H9 (cell line): ENCODE results near the gene TOMT. TPM values are rescaled to one million over a fixed set of nuclear protein-coding genes. Genes with fewer than 3 reads are reported as not detected.

ENCODE experiments used
- DNase-seq: peaks from one replicate; pipeline ENCODE4 v3.0.0-alpha.2; 2017
- H2AFZ ChIP-seq: one replicate; pipeline ENCODE4 v1.6.1; 2013; ENCODE audit warnings: mild to moderate bottlenecking, low read length, control low read depth, moderate library complexity
- H2AK5ac ChIP-seq: 2 replicates; pipeline ENCODE4 v1.6.1; 2013; ENCODE audit warnings: low read length, control low read depth, mixed read lengths; ENCODE audit not compliant: insufficient read length
- H2BK120ac ChIP-seq: one replicate; pipeline ENCODE4 v1.6.1; 2013; ENCODE audit warnings: low read depth, mild to moderate bottlenecking, low read length, control low read depth, inconsistent platforms; ENCODE audit not compliant: poor library complexity, severe bottlenecking
- H2BK12ac ChIP-seq: 2 replicates; pipeline ENCODE4 v1.6.1; 2013; ENCODE audit warnings: low read length, control low read depth, mixed read lengths, low read depth; ENCODE audit not compliant: insufficient read length
- H2BK15ac ChIP-seq: 2 replicates; pipeline ENCODE4 v1.6.1; 2013; ENCODE audit warnings: low read depth, low read length, control low read depth
- H2BK20ac ChIP-seq: one replicate; pipeline ENCODE4 v1.6.1; 2013; ENCODE audit warnings: low read depth, mild to moderate bottlenecking, low read length, control low read depth, inconsistent platforms; ENCODE audit not compliant: poor library complexity, severe bottlenecking
- H2BK5ac ChIP-seq: 2 replicates; pipeline ENCODE4 v1.6.1; 2013; ENCODE audit warnings: low read length, control low read depth, mixed read lengths; ENCODE audit not compliant: insufficient read length
- H3K14ac ChIP-seq: 2 replicates; pipeline ENCODE4 v1.6.1; 2013; ENCODE audit warnings: low read length, control low read depth; ENCODE audit not compliant: insufficient read depth
- H3K18ac ChIP-seq: 2 replicates; pipeline ENCODE4 v1.6.1; 2013; ENCODE audit warnings: low read depth, mild to moderate bottlenecking, mixed read lengths, low read length, control low read depth; ENCODE audit not compliant: insufficient read length
- H3K23ac ChIP-seq: 2 replicates; pipeline ENCODE4 v1.6.1; 2013; ENCODE audit warnings: low read length, control low read depth, mixed read lengths, low read depth; ENCODE audit not compliant: insufficient read length
- H3K23me2 ChIP-seq: 2 replicates; pipeline ENCODE4 v1.6.1; 2013; ENCODE audit warnings: low read depth, mild to moderate bottlenecking, mixed read lengths, low read length, control low read depth; ENCODE audit not compliant: insufficient read length, poor library complexity, severe bottlenecking
- H3K27ac ChIP-seq: 2 replicates; pipeline ENCODE4 v1.5.1; 2013; ENCODE audit warnings: low read length, control low read depth, mixed read lengths, low read depth; ENCODE audit not compliant: insufficient read length
- H3K27me3 ChIP-seq: 2 replicates; pipeline ENCODE4 v1.6.1; 2013; ENCODE audit warnings: low read length, control low read depth, inconsistent platforms; ENCODE audit not compliant: insufficient read depth
- H3K4ac ChIP-seq: 2 replicates; pipeline ENCODE4 v1.6.1; 2013; ENCODE audit warnings: low read depth, mild to moderate bottlenecking, control low read depth, inconsistent platforms, low read length, moderate library complexity
- H3K4me1 ChIP-seq: 2 replicates; pipeline ENCODE4 v1.6.1; 2013; ENCODE audit warnings: low read length, control low read depth, inconsistent platforms; ENCODE audit not compliant: insufficient read depth
- H3K4me2 ChIP-seq: 2 replicates; pipeline ENCODE4 v1.6.1; 2013; ENCODE audit warnings: low read length, control low read depth, mixed read lengths; ENCODE audit not compliant: insufficient read length, insufficient read depth
- H3K56ac ChIP-seq: 2 replicates; pipeline ENCODE4 v1.6.1; 2013; ENCODE audit warnings: low read depth, mild to moderate bottlenecking, mixed read lengths, low read length, control low read depth; ENCODE audit not compliant: insufficient read length
- H3K79me1 ChIP-seq: 2 replicates; pipeline ENCODE4 v1.6.1; 2013; ENCODE audit warnings: low read depth, mild to moderate bottlenecking, moderate library complexity, low read length, control low read depth, inconsistent platforms; ENCODE audit not compliant: insufficient read depth, poor library complexity, severe bottlenecking
- H3K79me2 ChIP-seq: 2 replicates; pipeline ENCODE4 v1.6.1; 2013; ENCODE audit warnings: low read length, control low read depth, inconsistent platforms; ENCODE audit not compliant: insufficient read depth
- H3K9ac ChIP-seq: 2 replicates; pipeline ENCODE4 v1.6.1; 2013; ENCODE audit warnings: low read length, control low read depth, mixed read lengths; ENCODE audit not compliant: insufficient read length; ENCODE audit errors: extremely low read depth
- H3K9me3 ChIP-seq: one replicate; pipeline ENCODE4 v1.6.1; 2013; ENCODE audit warnings: low read depth, low read length, inconsistent platforms; ENCODE audit not compliant: control insufficient read depth
- H3T11ph ChIP-seq: one replicate; pipeline ENCODE4 v1.6.1; 2013; ENCODE audit warnings: mild to moderate bottlenecking, low read length, control low read depth, inconsistent platforms
- H4K20me1 ChIP-seq: one replicate; pipeline ENCODE4 v1.6.1; 2013; ENCODE audit not compliant: control insufficient read depth, insufficient read length, insufficient read depth
- H4K5ac ChIP-seq: 2 replicates; pipeline ENCODE4 v1.6.1; 2013; ENCODE audit warnings: low read depth, mild to moderate bottlenecking, mixed read lengths, low read length, control low read depth; ENCODE audit not compliant: insufficient read length
- H4K8ac ChIP-seq: replicated peaks from 2 replicates; pipeline ENCODE4 v1.6.1; 2013; ENCODE audit warnings: low read length, control low read depth, mixed read lengths, low read depth; ENCODE audit not compliant: insufficient read length
- H4K91ac ChIP-seq: 2 replicates; pipeline ENCODE4 v1.6.1; 2013; ENCODE audit warnings: low read depth, mild to moderate bottlenecking, moderate library complexity, mixed read lengths, low read length, control low read depth; ENCODE audit not compliant: insufficient read length
- H3K27ac Mint-ChIP-seq, 3 experiments: 2 replicates in 2 of 3; 3 replicates in 1 of 3; pipeline ENCODE4 v1.8.0; 2020 to 2021; ENCODE audit warnings: mixed read lengths in 3 of 3, mild to moderate bottlenecking in 1 of 3, moderate library complexity in 1 of 3
- H3K27me3 Mint-ChIP-seq: 2 replicates; pipeline ENCODE4 v1.8.0; 2021; ENCODE audit warnings: low read depth, mild to moderate bottlenecking, moderate library complexity, mixed read lengths
- H3K36me3 Mint-ChIP-seq, 3 experiments: 2 replicates in 2 of 3; 3 replicates in 1 of 3; pipeline ENCODE4 v1.8.0; 2020 to 2021; ENCODE audit warnings: low read depth in 3 of 3, mixed read lengths in 3 of 3; ENCODE audit not compliant: insufficient read depth in 1 of 3
- H3K4me1 Mint-ChIP-seq, 2 experiments: 2 replicates each; pipeline ENCODE4 v1.8.0; 2020; ENCODE audit warnings: mixed read lengths in 2 of 2
- H3K4me3 Mint-ChIP-seq, 2 experiments: 2 replicates in 1 of 2; 3 replicates in 1 of 2; pipeline ENCODE4 v1.8.0; 2020 to 2021; ENCODE audit warnings: mild to moderate bottlenecking in 2 of 2, mixed read lengths in 2 of 2, moderate library complexity in 1 of 2
- H3K9me3 Mint-ChIP-seq, 2 experiments: 2 replicates in 1 of 2; 3 replicates in 1 of 2; pipeline ENCODE4 v1.8.0; 2020; ENCODE audit warnings: mild to moderate bottlenecking in 2 of 2, mixed read lengths in 2 of 2, moderate library complexity in 1 of 2
- WGBS: extraction: QIAGEN DNeasy Blood & Tissue Kit; methylation state at CpG from one replicate; pipeline ENCODE4 v1.1.7; 2013; ENCODE audit warnings: missing lambda C conversion rate, low lambda C conversion rate, mixed read lengths; ENCODE audit not compliant: insufficient read length; ENCODE audit errors: extremely low coverage; 5-methylcytosine and 5-hydroxymethylcytosine counted together
- total RNA-seq: library from RNA; stranded (reverse); gene quantifications from 2 replicates; pipeline ENCODE4 v1.2.1, GENCODE V29; 2021
- TF ChIP-seq, protein P1 (sequence below): fragments of 200-600 bp; sonication (generic); conservative IDR thresholded peaks from 3 replicates; pipeline ENCODE4 v1.8.0; 2021; ENCODE audit warnings: antibody characterized with exemption, mild to moderate bottlenecking

TOMT gene
- total RNA-seq, 1 experiment from 2014 or later: not detected

DNA sequence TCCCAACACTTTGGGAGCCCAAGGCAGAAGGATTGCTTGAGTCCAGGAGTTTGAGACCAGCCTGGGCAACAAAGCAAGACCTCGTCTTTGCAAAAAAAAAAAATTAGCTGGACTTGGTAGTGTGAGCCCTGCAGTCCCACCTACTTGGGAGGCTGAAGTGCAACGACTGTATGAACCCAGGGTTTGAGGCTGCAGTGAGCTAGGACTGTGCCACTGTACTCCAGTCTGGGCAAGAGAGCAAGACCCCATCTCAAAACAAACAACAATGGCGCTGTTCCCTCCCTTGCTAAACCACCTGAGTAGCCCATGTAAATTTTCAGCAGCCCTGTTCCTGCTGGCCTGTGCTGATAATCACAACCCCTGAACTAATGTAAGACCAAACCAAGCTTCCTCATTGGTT, 5.7 kb upstream of the TOMT start:
- no CpG with 5 or more reads among the region's 3 CpGs for WGBS
- TF ChIP-seq, protein P1, sequence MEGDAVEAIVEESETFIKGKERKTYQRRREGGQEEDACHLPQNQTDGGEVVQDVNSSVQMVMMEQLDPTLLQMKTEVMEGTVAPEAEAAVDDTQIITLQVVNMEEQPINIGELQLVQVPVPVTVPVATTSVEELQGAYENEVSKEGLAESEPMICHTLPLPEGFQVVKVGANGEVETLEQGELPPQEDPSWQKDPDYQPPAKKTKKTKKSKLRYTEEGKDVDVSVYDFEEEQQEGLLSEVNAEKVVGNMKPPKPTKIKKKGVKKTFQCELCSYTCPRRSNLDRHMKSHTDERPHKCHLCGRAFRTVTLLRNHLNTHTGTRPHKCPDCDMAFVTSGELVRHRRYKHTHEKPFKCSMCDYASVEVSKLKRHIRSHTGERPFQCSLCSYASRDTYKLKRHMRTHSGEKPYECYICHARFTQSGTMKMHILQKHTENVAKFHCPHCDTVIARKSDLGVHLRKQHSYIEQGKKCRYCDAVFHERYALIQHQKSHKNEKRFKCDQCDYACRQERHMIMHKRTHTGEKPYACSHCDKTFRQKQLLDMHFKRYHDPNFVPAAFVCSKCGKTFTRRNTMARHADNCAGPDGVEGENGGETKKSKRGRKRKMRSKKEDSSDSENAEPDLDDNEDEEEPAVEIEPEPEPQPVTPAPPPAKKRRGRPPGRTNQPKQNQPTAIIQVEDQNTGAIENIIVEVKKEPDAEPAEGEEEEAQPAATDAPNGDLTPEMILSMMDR: no peak
- Histone ChIP-seq H2BK20ac (no peak overlapping the region), H3K23me2 (peaks cover 7% of the 10 kb centered on the region), H2AK5ac (no peak overlapping the region), H2BK120ac (no peak overlapping the region), H3T11ph (no peak overlapping the region), H3K23ac (no peak overlapping the region), H3K4me1 (no peaks in the 10 kb centered on the region; the same call in 1 of the 2 replicates), H2BK5ac (no peak overlapping the region), H3K4me2 (no peak overlapping the region), H2AFZ (no peak overlapping the region), H4K8ac (no peak overlapping the region), H3K27ac (no peak overlapping the region), H3K14ac (no peak overlapping the region), H4K5ac (peak overlapping the region; percentile 14), H3K9me3 (no peaks in the 10 kb centered on the region), H3K79me2 (peaks cover 14% of the 10 kb centered on the region; the same call in 1 of the 2 replicates), H3K79me1 (peaks cover 3% of the 10 kb centered on the region), H3K27me3 (no peaks in the 10 kb centered on the region), H2BK15ac (no peak overlapping the region), H3K9ac (no peak overlapping the region), H2BK12ac (no peak overlapping the region), H4K91ac (no peak overlapping the region), H4K20me1 (peaks cover 2% of the 10 kb centered on the region), H3K4ac (no peak overlapping the region), H3K18ac (no peak overlapping the region), H3K56ac (no peak overlapping the region)
- peaks cover 24 to 30% of the 10 kb centered on the region in 2 experiments for H3K4me1 Mint-ChIP-seq
- peaks cover 23 to 58% (median 47%) of the 10 kb centered on the region in 3 experiments for H3K36me3 Mint-ChIP-seq
- H3K4me3 Mint-ChIP-seq: no peak overlapping the region; a peak in 1 of 5 replicates
- no peak overlapping the region for H3K27ac Mint-ChIP-seq
- no peaks in the 10 kb centered on the region for H3K9me3 Mint-ChIP-seq
- no peaks in the 10 kb centered on the region for H3K27me3 Mint-ChIP-seq
- no peak for DNase-seq
